ENCODE measurements around the gene SIAH1. TPM values are rescaled to one million over a fixed set of nuclear protein-coding genes. Genes with fewer than 3 reads are reported as not detected.

Gene SIAH1, protein sequence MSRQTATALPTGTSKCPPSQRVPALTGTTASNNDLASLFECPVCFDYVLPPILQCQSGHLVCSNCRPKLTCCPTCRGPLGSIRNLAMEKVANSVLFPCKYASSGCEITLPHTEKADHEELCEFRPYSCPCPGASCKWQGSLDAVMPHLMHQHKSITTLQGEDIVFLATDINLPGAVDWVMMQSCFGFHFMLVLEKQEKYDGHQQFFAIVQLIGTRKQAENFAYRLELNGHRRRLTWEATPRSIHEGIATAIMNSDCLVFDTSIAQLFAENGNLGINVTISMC
- polyA plus RNA-seq (2011; rRNA removed) (19.9 and 21.6 TPM in 2 replicates), polyA minus RNA-seq (2011; rRNA and poly(A)+ RNA removed) (21.8 and 27.1 TPM in 2 replicates)

GRCh38 chr16:48385253-48386150 lies at the start of gene SIAH1:
SIAH1 (minus strand) TSS chr16:48385413; CDS start chr16:48362428, 22,985 bp downstream.
- DNase-seq (ENCODE audit: low read depth, low spot score) = no peak
- POLR2A ChIA-PET = interaction anchor here (0.6 to 1.4 kb wide), 6 partner anchors 8 to 1879 kb away, joined by 3 to 12 read pairs (median 4); no protein-coding TSS in a partner anchor
- Histone ChIP-seq H3K9me3 (ENCODE audit: control insufficient read depth, insufficient read depth, low read length) (no peaks in the 10 kb centered on the region), H3K4me3 (ENCODE audit: low read depth, low read length) (peak within 1 kb of the TSS; percentile 82), H3K27me3 (ENCODE audit: control insufficient read depth, insufficient read depth, low read length) (no peaks in the 10 kb centered on the region), H3K27ac (ENCODE audit: low read depth, low read length) (peak within 1 kb of the TSS; percentile 87)
- no peak for TF ChIP-seq CTCF (IDR thresholded peaks at IDR 0.05; ENCODE audit: low read depth, low read length)
- CTCF ChIA-PET = interaction anchor here (0.6 to 1.2 kb wide), 4 partner anchors 25 to 1584 kb away, joined by 3 to 6 read pairs (median 5); no protein-coding TSS in a partner anchor

DNA sequence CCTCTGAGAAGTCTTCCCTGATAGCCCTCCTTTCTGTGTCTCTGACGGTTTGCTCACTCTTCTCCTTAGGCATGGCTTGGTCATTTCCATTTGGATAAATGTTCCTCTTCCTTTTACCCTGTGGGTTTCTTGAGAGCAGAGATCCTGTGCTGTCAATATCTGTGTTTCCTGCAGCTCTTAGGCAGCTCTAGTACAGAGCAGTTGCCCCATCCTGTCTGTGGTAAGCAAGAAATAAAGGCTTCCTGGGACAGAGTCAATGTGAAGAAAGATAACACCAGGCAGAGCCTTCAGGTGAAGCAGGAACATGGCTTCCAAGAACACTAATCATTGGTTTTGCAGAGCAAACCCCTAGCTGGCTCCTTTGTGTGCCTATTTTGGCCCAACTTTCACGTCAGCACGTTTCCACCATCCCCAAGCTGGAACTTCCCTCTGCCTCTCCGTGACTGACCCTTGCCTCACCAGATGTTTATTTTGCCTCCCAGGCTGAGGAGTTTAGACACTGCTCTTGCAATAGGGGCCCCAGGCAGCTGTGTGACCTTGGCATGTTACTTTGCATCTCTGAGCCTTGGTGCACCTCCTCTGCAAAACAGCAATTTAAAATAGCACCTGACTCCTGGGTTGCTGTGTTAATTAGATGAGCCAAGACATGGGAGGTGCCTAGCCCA lies 49.6 kb upstream of the SIAH1 start:
- Histone ChIP-seq H3K27ac (ENCODE audit: low read depth, low read length) (peak overlapping the region; percentile 31), H3K27me3 (ENCODE audit: control insufficient read depth, insufficient read depth, low read length) (peaks cover 2% of the 10 kb centered on the region), H3K4me3 (ENCODE audit: low read depth, low read length) (no peak overlapping the region), H3K9me3 (ENCODE audit: control insufficient read depth, insufficient read depth, low read length) (no peaks in the 10 kb centered on the region)
- POLR2A ChIA-PET = no interaction called here
- CTCF ChIA-PET = no interaction called here
- no peak for TF ChIP-seq CTCF (IDR thresholded peaks at IDR 0.05; ENCODE audit: low read depth, low read length)
- no peak for DNase-seq (ENCODE audit: low read depth, low spot score)

DNA sequence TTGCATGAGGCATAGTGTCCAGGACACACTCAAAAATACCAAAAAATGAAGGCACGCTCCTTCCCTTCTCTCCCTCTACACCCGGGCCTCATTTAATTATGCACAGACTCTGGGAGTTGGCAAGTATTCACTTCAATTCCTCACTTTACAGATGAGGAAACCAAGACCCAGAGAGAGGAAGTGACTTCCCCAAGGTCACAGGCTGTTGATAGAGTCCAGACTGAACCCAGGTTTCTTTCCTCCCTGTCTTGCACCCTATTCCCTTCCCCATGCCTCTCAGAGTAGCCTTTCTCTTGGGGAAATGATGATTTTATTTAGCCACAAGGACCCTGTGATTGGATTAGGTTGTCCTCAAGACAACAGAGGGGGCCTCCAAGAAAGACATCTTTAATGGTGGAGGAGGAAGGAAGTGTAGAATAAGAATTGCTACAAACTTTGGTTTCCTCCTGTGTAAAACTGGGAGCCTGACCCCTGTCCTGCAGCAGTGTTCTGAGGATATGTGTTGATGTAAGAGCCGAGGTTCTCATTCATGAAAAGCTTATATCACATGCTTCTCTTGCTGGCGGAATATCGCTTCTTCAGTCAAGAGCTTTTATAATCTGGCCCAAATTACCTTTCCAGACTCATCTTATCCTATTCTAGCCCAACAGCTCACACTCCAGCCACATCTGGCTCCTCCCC lies 48.8 kb upstream of the SIAH1 start:
- Histone ChIP-seq H3K27me3 (ENCODE audit: control insufficient read depth, insufficient read depth, low read length) (peaks cover 2% of the 10 kb centered on the region), H3K9me3 (ENCODE audit: control insufficient read depth, insufficient read depth, low read length) (no peaks in the 10 kb centered on the region), H3K27ac (ENCODE audit: low read depth, low read length) (no peak overlapping the region), H3K4me3 (ENCODE audit: low read depth, low read length) (no peak overlapping the region)
- ChIA-PET CTCF (no interaction called here), POLR2A (no interaction called here)
- TF ChIP-seq CTCF (IDR thresholded peaks at IDR 0.05; ENCODE audit: low read depth, low read length) = no peak
- DNase-seq (ENCODE audit: low read depth, low spot score) = no peak

DNA sequence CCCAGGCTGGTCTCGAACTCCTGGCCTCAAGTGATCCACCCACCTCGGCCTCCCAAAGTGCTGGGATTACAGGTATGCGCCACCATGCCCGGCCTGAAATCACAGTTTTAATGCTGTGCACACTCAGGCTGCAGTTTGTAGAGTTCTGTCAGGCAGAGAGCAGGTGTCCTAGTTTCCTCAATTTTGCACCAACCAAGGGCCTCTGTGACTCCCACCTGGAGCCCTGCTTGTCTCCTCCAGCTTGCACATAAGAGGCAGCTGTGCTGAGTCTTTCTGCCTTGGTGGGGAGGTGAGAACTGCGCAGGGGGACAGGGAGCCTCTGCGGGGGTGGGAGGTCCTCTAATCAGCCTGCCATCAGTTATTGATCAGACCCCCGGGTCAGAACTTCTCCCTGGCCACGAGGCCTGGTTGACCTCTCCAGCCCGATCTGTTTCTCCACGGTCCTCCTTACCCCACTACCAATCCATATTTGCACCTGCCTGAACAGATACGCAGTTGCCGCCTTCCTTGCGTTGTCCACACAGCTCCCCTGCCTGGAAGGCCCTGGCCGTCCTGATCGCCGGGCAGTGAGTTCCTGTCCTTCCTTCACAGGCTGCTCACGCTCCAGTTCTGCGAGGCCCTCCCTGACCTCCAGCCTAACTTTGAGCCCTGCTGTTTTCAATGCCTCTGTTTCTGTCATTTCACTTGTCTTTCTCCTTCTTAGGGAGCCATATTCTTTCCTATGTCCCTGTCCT lies 48.1 kb upstream of the SIAH1 start:
- DNase-seq (ENCODE audit: low read depth, low spot score) = no peak
- no peaks in the 10 kb centered on the region for H3K9me3 ChIP-seq (ENCODE audit: control insufficient read depth, insufficient read depth, low read length)
- no peak overlapping the region for H3K4me3 ChIP-seq (ENCODE audit: low read depth, low read length)
- ChIA-PET POLR2A (no interaction called here), CTCF (no interaction called here)
- H3K27me3 ChIP-seq (ENCODE audit: control insufficient read depth, insufficient read depth, low read length) = peaks cover 2% of the 10 kb centered on the region
- H3K27ac ChIP-seq (ENCODE audit: low read depth, low read length) = no peak overlapping the region
- no peak for TF ChIP-seq CTCF (IDR thresholded peaks at IDR 0.05; ENCODE audit: low read depth, low read length)

Measured in AG04450 (cell line).